Bronchial epithelial cell (primary cell): ENCODE measurements around the gene RAD51B. TPM values are rescaled to one million over a fixed set of nuclear protein-coding genes. Genes with fewer than 3 reads are reported as not detected.

ENCODE experiments used
- DNase-seq: peaks from one replicate; pipeline ENCODE4 v3.0.0-alpha.2; 2010; ENCODE audit warnings: low read depth
- FAIRE-seq: peaks from 2 replicates; lab custom pipeline; 2011; peaks lifted over from hg19 to GRCh38; lab: Jason Lieb, UNC
- H3K27me3 ChIP-seq: 2 replicates; pipeline ENCODE4 v1.5.1; 2011; ENCODE audit warnings: low read length; ENCODE audit not compliant: control insufficient read depth, insufficient read depth
- H3K36me3 ChIP-seq: 2 replicates; pipeline ENCODE4 v1.5.1; 2011; ENCODE audit warnings: low read length; ENCODE audit not compliant: control insufficient read depth, insufficient read depth
- H3K4me3 ChIP-seq: 2 replicates; pipeline ENCODE4 v1.5.1; 2011; ENCODE audit warnings: mild to moderate bottlenecking, low read depth, low read length, control low read depth
- total RNA-seq: library from RNA; depleted of rRNA; stranded (reverse); fragments of >200 nt; gene quantifications from 2 replicates; pipeline ENCODE4 v1.2.1, GENCODE V29; 2014
- TF ChIP-seq, protein P1 (sequence below): IDR thresholded peaks from 2 replicates; pipeline ENCODE4 v1.5.1; 2011; ENCODE audit warnings: mild to moderate bottlenecking, moderate library complexity, low read length, control low read depth, inconsistent platforms; ENCODE audit not compliant: insufficient read depth, severe bottlenecking

The RAD51B gene
- total RNA-seq, 1 donor from 2014 or later: 12.1 TPM

- TF ChIP-seq, protein P1, sequence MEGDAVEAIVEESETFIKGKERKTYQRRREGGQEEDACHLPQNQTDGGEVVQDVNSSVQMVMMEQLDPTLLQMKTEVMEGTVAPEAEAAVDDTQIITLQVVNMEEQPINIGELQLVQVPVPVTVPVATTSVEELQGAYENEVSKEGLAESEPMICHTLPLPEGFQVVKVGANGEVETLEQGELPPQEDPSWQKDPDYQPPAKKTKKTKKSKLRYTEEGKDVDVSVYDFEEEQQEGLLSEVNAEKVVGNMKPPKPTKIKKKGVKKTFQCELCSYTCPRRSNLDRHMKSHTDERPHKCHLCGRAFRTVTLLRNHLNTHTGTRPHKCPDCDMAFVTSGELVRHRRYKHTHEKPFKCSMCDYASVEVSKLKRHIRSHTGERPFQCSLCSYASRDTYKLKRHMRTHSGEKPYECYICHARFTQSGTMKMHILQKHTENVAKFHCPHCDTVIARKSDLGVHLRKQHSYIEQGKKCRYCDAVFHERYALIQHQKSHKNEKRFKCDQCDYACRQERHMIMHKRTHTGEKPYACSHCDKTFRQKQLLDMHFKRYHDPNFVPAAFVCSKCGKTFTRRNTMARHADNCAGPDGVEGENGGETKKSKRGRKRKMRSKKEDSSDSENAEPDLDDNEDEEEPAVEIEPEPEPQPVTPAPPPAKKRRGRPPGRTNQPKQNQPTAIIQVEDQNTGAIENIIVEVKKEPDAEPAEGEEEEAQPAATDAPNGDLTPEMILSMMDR: no peak
- no peak for FAIRE-seq
- no peaks in the 10 kb centered on the region for H3K27me3 ChIP-seq
- DNase-seq: no peak
- H3K4me3 ChIP-seq: no peak overlapping the region
- H3K36me3 ChIP-seq: no peaks in the 10 kb centered on the region
Observed at GRCh38 chr14:68105816-68106215, 286.2 kb downstream of the RAD51B start.

- FAIRE-seq: no peak
- TF ChIP-seq, protein P1: no peak
Observed at GRCh38 chr14:68106456-68106855, 286.9 kb downstream of the RAD51B start.

DNA sequence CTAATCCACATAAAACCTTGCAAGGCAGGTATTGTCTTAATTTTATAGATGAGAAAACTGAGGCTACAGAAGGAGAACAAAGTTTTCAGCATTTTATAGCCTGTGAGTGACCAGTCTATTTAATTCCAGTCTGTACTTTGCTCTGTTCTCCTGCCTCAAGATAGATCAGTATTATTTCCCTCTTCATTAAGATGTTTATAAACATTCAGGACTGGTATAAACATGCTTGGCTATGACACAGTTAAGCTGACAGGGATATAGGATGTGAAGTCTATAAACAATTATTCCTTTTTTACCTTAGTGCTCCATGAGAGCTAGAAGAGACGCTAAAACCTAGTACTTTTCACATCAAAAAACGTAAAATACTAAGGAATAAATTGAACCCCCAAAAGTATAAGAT lies 287.3 kb downstream of the RAD51B start:
- TF ChIP-seq, protein P1: no peak
- Histone ChIP-seq H3K27me3 (no peaks in the 10 kb centered on the region), H3K36me3 (no peaks in the 10 kb centered on the region), H3K4me3 (no peak overlapping the region)
- DNase-seq (no peak), FAIRE-seq (no peak)

More at GRCh38 chr14:68106456-68106855, 286.9 kb downstream of the RAD51B start:
- peak; percentile 59 for DNase-seq
- Histone ChIP-seq H3K36me3 (no peaks in the 10 kb centered on the region), H3K4me3 (no peak overlapping the region), H3K27me3 (no peaks in the 10 kb centered on the region)

GRCh38 chr14:68109132-68109900 lies 289.7 kb downstream of the RAD51B start:
- FAIRE-seq: no peak
- no peak overlapping the region for H3K4me3 ChIP-seq
- H3K36me3 ChIP-seq: no peaks in the 10 kb centered on the region
- DNase-seq: peak; percentile 39
- H3K27me3 ChIP-seq: no peaks in the 10 kb centered on the region
- TF ChIP-seq, protein P1: no peak

DNA sequence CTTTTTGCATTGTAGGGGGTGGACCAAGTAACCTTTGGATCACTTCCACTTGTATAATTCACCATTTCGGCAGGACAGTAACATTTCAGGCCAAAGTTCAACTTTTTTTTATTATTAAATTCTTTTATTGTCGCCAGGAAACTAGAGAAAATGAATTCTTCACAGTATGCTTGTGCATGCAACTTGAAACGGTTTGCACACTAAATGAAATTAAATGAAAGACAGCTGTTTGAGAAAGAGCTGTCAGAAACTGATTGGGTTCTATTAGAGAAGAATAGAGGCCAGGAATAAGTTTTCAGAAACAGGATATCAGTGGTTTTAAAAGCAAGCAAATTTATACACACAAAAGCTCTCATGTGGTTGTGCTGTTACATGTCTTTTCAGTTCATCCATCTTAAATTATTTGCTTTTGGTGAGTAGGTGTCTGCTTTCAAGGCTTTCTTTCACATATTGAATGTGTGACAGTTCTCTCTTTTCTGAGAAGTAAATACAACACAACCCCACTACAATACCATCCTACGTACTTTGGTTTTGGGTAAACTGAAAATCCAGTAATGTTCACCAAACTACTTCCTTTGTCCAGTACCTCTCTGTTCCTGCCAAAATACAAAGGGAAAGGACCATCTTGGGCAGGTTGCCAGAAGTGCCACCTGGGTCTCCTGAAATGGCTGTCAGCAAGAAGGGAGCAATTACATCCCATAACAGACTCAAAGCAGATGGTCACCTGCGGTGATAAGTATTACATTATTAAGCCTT lies 291.7 kb downstream of the RAD51B start:
- Histone ChIP-seq H3K27me3 (no peaks in the 10 kb centered on the region), H3K36me3 (no peaks in the 10 kb centered on the region), H3K4me3 (no peak overlapping the region)
- FAIRE-seq (no peak), DNase-seq (no peak)
- TF ChIP-seq, protein P1: no peak
